ENCODE measurements around the gene DCC.

DNA sequence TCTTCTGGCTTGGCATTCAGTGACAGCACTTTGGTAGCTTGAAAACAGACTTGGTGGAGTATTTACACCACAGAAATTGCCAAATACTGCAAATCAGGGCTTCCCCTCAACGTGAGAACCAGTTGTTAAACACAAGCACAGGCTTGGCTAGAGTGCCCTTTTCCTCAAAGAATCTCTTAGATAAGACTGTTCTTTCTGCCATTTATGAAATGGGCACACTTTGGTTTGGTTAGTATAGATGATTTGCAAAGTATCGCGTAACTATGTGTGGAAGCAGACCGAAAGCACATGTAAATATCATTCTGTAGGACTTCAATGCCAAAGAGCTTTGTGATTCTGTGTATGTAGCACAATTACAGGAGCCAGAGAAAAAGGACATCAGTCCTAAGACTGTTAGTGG, 308.2 kb downstream of the DCC start:
- TF ChIP-seq, protein P1, sequence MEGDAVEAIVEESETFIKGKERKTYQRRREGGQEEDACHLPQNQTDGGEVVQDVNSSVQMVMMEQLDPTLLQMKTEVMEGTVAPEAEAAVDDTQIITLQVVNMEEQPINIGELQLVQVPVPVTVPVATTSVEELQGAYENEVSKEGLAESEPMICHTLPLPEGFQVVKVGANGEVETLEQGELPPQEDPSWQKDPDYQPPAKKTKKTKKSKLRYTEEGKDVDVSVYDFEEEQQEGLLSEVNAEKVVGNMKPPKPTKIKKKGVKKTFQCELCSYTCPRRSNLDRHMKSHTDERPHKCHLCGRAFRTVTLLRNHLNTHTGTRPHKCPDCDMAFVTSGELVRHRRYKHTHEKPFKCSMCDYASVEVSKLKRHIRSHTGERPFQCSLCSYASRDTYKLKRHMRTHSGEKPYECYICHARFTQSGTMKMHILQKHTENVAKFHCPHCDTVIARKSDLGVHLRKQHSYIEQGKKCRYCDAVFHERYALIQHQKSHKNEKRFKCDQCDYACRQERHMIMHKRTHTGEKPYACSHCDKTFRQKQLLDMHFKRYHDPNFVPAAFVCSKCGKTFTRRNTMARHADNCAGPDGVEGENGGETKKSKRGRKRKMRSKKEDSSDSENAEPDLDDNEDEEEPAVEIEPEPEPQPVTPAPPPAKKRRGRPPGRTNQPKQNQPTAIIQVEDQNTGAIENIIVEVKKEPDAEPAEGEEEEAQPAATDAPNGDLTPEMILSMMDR (IDR thresholded peaks at IDR 0.05) = no peak
- TF ChIP-seq POLR2A (IDR thresholded peaks at IDR 0.05) = no peak

Data from body of pancreas (tissue), 4 donors.